Mucosa of rectum (tissue), 2 donors: Measurements from ENCODE around the gene ASMTL.

ENCODE experiments used
- H3K27ac ChIP-seq, 2 donors: one replicate each; pipeline ENCODE4 v1.7.0; 2013; ENCODE audit warnings: inconsistent platforms in 2 of 2, low read depth in 2 of 2, low read length in 2 of 2
- H3K27me3 ChIP-seq, 2 donors: one replicate each; pipeline ENCODE4 v1.7.0; 2013; ENCODE audit warnings: low read length in 2 of 2; ENCODE audit not compliant: control insufficient read depth in 2 of 2, insufficient read depth in 2 of 2
- H3K36me3 ChIP-seq, 2 donors: one replicate each; pipeline ENCODE4 v1.7.0; 2013; ENCODE audit warnings: low read length in 2 of 2; ENCODE audit not compliant: control insufficient read depth in 2 of 2, insufficient read depth in 2 of 2
- H3K4me1 ChIP-seq, 2 donors: one replicate each; pipeline ENCODE4 v1.7.0; 2013; ENCODE audit warnings: low read length in 2 of 2, mild to moderate bottlenecking in 1 of 2; ENCODE audit not compliant: control insufficient read depth in 2 of 2, insufficient read depth in 2 of 2
- H3K4me3 ChIP-seq, 2 donors: one replicate each; pipeline ENCODE4 v1.7.0; 2013; ENCODE audit warnings: low read length in 2 of 2
- H3K9ac ChIP-seq, 2 donors: one replicate each; pipeline ENCODE4 v1.7.0; 2013; ENCODE audit warnings: low read length in 2 of 2, low read depth in 1 of 2, mild to moderate bottlenecking in 1 of 2
- H3K9me3 ChIP-seq, 2 donors: one replicate each; pipeline ENCODE4 v1.7.0; 2013; ENCODE audit warnings: low read length in 2 of 2; ENCODE audit not compliant: control insufficient read depth in 2 of 2
- donor health status: healthy.
- donor health status: Normal muscosa, but diverticular disease.

Gene ASMTL

GRCh38 chrX:1394731-1395501 is 57.8 kb downstream of the ASMTL start:
- no peak overlapping the region for H3K4me3 ChIP-seq
- H3K9me3 ChIP-seq: no peaks in the 10 kb centered on the region
- peaks cover 8 to 10% of the 10 kb centered on the region in 2 donors for H3K4me1 ChIP-seq
- H3K9ac ChIP-seq: no peak overlapping the region
- H3K36me3 ChIP-seq: peaks cover 6 to 9% of the 10 kb centered on the region in 2 donors
- H3K27me3 ChIP-seq: no peaks in the 10 kb centered on the region
- H3K27ac ChIP-seq: no peak overlapping the region

GRCh38 chrX:1393871-1394615 is 58.7 kb downstream of the ASMTL start:
- Histone ChIP-seq H3K4me3 (no peak overlapping the region), H3K27ac (no peak overlapping the region)

GRCh38 chrX:1392376-1393068 is 60.2 kb downstream of the ASMTL start:
- Histone ChIP-seq H3K9ac (peak overlapping the region; percentile 81 to 93), H3K4me3 (peak overlapping the region; percentile 76 to 83), H3K4me1 (peaks cover 12 to 17% of the 10 kb centered on the region in 2 donors), H3K9me3 (no peaks in the 10 kb centered on the region), H3K36me3 (peaks cover 27 to 33% of the 10 kb centered on the region in 2 donors), H3K27ac (peak overlapping the region; percentile 99 to 100), H3K27me3 (no peaks in the 10 kb centered on the region)

More at GRCh38 chrX:1393871-1394615, 58.7 kb downstream of the ASMTL start:
- Histone ChIP-seq H3K9ac (no peak overlapping the region), H3K4me1 (peaks cover 12 to 14% of the 10 kb centered on the region in 2 donors), H3K27me3 (no peaks in the 10 kb centered on the region), H3K9me3 (no peaks in the 10 kb centered on the region), H3K36me3 (peaks cover 14 to 18% of the 10 kb centered on the region in 2 donors)

GRCh38 chrX:1391707-1392375 is 60.9 kb downstream of the ASMTL start, which contains the start of gene SLC25A6:
Gene SLC25A6 (minus strand): TSS chrX:1392113. CDS start chrX:1392009, 104 bp downstream.
- Histone ChIP-seq H3K27me3 (no peaks in the 10 kb centered on the region), H3K9ac (peak within 1 kb of the TSS; percentile 93 to 100), H3K4me1 (peaks cover 12 to 17% of the 10 kb centered on the region in 2 donors), H3K9me3 (no peaks in the 10 kb centered on the region), H3K36me3 (peaks cover 34 to 40% of the 10 kb centered on the region in 2 donors), H3K4me3 (peak within 1 kb of the TSS; percentile 97 to 100), H3K27ac (peak within 1 kb of the TSS; percentile 99 to 100)

DNA sequence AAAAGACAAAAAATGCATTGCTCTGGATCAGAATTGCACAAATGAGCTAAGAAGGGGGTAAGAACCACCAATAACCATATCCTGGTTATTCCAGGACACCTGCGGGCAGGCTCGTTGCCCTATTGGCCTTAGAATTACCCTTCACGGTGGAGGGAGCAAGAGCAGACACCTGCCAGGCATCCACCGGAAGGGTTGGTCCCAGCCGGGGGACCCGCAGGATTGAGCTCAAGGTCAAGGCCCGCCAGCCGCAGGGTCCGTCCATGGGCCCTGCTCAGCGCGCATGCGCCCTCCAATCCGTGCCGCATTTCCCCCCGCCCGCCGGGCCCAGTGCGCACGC is 61.4 kb downstream of the ASMTL start:
- H3K36me3 ChIP-seq: peaks cover 39 to 45% of the 10 kb centered on the region in 2 donors
- peak overlapping the region; percentile 73 to 100 for H3K9ac ChIP-seq
- H3K27ac ChIP-seq: peak overlapping the region; percentile 99 to 100
- peaks cover 12 to 17% of the 10 kb centered on the region in 2 donors for H3K4me1 ChIP-seq
- no peaks in the 10 kb centered on the region for H3K9me3 ChIP-seq
- H3K4me3 ChIP-seq: peak overlapping the region; percentile 97 to 100
- H3K27me3 ChIP-seq: no peaks in the 10 kb centered on the region

- Histone ChIP-seq H3K4me1 (peaks cover 12 to 17% of the 10 kb centered on the region in 2 donors), H3K9ac (peak overlapping the region; percentile 73 to 100), H3K27me3 (no peaks in the 10 kb centered on the region), H3K9me3 (no peaks in the 10 kb centered on the region), H3K36me3 (peaks cover 44 to 51% of the 10 kb centered on the region in 2 donors), H3K4me3 (peak overlapping the region; percentile 97 to 100), H3K27ac (peak overlapping the region; percentile 99 to 100)
Observed at GRCh38 chrX:1390621-1391369, 61.9 kb downstream of the ASMTL start.

DNA sequence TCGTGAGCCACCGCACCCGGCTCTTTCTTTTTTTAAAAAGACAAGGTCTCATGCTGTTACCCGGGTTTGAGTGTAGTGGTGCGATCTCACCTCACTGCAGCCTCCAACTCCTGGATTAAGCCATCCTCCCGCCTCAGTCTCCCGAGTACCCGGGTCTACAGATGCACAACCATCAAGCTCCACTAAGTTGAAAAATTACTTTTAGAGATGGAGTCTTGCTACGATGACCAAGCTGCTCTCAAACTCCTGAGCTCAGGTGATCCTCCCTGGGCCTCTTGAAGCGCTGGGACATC is 62.8 kb downstream of the ASMTL start:
- Histone ChIP-seq H3K9ac (no peak overlapping the region), H3K27ac (no peak overlapping the region), H3K9me3 (no peaks in the 10 kb centered on the region), H3K36me3 (peaks cover 51 to 59% of the 10 kb centered on the region in 2 donors), H3K4me1 (peaks cover 12 to 17% of the 10 kb centered on the region in 2 donors), H3K27me3 (no peaks in the 10 kb centered on the region), H3K4me3 (no peak overlapping the region)

DNA sequence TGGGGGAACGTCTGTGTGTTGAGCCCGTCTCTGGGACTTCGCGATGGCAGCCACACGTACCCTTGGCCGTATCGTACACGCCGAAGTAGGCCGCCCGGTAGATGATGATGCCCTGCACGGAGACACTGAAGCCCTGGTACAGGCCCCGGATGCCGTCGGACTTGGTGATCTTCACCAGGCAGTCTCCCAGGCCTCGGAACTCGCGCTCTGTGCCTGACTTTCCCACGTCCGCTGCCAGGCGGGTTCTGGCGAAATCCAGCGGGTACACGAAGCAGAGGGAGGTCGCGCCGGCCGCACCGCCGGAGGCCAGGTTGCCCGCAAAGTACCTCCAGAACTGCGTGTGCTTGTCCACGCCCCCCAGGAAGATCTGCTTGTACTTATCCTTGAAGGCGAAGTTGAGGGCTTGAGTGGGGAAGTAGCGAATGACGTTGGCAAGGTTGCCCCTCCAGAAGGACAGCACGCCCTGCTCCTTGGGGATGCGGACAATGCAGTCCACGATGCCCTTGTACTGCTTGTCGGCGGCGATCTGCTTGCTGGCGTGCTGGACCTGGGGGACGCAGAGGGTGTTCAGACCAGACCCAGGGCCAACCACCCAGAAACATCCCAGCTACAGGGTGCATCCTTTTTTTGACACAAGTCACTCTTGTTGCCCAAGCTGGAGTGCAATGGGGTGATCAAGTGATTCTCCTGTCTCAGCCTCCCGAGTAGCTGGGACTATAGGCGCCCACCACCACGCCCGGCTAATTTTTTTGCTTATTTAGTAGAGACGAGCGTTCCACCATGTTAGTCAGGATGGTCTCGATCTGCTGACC is 63.3 kb downstream of the ASMTL start:
- H3K9ac ChIP-seq: no peak overlapping the region
- peaks cover 55 to 64% of the 10 kb centered on the region in 2 donors for H3K36me3 ChIP-seq
- no peaks in the 10 kb centered on the region for H3K27me3 ChIP-seq
- H3K4me3 ChIP-seq: no peak overlapping the region
- peaks cover 12 to 17% of the 10 kb centered on the region in 2 donors for H3K4me1 ChIP-seq
- no peak overlapping the region for H3K27ac ChIP-seq
- H3K9me3 ChIP-seq: no peaks in the 10 kb centered on the region

DNA sequence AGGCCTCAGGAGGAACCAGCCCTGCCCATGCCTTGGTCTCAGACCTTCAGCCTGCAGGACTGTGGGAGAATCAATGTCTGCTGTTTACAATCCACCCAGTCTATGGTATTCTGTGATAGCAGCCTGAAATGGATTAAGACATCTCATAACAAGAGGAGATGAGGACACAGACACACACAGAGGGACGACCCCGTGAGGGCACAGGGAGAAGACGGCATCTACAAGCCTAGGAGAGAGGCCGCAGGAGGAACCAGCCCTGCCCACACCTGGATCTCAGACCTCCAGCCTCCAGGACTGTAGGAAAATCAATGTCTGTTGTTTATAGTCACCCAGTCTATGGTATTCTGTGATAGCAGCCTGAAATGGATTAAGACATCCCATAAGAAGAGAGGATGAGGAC is 64.1 kb downstream of the ASMTL start:
- Histone ChIP-seq H3K4me1 (peaks cover 12 to 17% of the 10 kb centered on the region in 2 donors), H3K9me3 (no peaks in the 10 kb centered on the region), H3K4me3 (no peak overlapping the region), H3K27me3 (no peaks in the 10 kb centered on the region), H3K27ac (no peak overlapping the region), H3K36me3 (peaks cover 58 to 64% of the 10 kb centered on the region in 2 donors), H3K9ac (no peak overlapping the region)
